HG03060 (cell line): ENCODE data around the gene ANKRD66.

Source experiments
- ATAC-seq: cut with Tn5 transposase; IDR thresholded peaks from one replicate; pipeline ENCODE4 v1.9.1; 2021; ENCODE audit warnings: low read depth, moderate number of reproducible peaks; ENCODE audit not compliant: unreplicated experiment

ANKRD66 gene

DNA sequence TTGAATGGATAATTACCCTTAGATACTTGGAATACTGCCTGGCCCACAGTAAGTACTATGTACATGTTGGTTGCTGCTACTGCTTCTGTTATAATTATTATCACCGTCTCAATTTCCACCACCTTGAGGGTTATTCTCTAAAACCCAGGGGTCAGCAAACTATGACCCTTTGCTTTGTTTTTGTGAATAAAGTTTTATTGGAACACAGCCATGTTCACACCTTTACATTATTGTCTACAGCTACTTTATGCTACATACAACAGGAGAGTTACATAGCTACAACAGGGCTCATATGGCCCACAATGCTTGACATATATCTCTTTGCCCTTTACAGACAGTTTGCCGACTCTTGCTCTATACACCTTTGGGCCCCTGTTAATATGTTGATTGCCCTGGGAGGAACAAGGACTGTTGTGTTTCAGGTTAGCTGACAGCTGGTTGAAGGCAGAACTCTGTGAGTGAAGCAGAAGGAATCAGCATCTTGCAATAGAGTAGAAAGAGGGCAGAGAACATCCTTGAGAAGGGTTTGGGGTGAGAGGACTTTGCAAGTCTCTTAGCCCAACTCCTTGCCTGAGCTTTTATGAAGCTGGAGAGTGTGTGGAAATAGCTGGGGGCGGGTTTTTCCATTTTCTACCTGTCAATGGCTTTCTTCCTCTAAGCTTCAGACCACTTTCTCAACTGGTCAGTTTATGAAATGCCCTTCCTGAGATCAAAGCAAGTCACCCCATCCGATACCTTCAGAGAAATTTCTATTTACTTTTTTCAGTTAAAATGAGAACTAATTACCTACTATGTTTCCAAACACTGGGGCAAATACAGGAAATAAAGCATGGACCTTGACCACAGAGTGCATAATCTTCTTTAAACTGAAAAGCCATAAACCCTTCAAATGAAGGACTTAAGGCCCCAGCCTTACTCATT lies 43.0 kb downstream of the ANKRD66 start:
- no peak for ATAC-seq

DNA sequence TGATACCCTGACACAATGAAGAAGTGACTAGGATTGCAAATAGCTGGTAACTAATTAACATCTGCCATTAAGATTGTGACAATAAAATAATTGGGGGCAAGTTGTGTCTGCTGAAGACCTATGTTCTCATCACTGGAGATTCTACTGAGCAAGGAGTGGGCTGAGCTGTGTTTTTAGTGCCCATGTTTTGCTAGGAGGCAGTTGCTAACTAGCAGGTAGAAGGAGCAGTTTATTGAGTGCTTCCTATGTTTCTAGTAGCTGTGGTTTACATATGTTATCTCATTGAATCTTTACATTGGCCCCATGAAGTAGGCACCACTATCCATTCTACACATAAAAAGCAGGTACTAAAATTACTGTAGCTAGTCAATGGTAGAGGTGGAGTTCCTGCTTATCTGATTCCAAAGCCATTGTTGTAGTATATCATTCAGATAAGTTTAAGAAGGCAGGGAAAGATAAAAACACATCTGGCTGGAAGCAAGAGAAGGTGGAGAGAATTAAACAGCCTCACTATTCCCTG lies 43.7 kb downstream of the ANKRD66 start:
- ATAC-seq = no peak

DNA sequence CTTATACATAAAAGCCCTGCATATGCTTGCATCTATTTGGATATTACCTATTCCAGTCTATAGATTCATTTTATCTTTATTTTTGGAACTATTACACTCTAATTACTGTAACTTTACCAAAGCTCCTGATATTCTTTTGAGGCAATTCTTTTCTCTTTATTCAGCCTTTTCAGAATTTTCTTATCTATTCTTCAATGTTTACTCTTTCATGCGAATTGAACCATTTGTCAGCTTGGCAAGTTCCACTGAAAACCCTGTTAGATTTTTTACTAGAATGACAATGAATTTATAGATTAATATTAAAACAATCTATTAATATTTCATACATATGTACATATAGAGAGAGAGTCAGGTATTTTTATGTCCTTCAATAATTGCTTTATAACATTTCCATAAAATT lies 45.9 kb downstream of the ANKRD66 start:
- ATAC-seq = no peak

DNA sequence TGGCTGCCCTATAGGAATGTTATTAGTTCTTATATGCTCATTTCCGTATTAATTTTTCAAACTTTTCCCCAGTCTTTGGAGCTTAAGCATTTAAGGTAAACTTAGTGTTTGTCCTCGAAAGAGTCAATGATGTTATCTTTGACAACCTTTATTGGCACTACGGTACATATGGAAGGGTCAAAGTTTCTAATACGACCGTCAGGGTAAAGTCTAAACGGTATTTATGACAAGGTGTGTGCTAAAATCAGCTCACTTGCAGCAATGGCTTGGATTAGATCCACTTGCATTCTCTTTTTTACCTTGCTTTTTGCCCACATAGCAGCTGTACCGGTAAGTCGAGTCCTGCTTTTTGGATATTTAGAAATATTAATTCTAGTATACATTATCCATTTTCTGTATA lies 46.4 kb downstream of the ANKRD66 start, which contains the start of gene MEP1A:
Gene MEP1A, plus strand, starts transcription at position 252 of the 400 bp plus-strand sequence. Its CDS starts 10 bp downstream, at position 262.
- ATAC-seq = no peak

DNA sequence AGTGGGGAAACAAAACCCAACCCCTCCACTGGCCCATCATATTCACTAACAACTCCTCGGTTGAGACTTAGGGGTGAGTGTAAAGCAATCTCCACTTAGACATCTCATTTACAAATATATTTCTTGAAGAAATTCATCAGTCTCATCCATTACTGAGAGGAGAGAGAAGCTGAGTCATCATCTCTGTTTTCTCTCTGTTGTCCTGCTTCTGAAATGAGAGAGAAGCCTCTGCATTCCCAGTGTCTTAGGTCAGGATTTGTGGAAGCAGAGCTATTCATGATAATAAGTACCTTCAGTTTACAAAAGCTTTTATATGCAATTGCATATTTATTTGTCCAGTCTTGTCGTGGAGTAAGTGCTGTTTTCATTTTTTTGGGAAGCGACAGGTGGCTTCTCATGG lies 47.3 kb downstream of the ANKRD66 start:
- ATAC-seq = no peak

DNA sequence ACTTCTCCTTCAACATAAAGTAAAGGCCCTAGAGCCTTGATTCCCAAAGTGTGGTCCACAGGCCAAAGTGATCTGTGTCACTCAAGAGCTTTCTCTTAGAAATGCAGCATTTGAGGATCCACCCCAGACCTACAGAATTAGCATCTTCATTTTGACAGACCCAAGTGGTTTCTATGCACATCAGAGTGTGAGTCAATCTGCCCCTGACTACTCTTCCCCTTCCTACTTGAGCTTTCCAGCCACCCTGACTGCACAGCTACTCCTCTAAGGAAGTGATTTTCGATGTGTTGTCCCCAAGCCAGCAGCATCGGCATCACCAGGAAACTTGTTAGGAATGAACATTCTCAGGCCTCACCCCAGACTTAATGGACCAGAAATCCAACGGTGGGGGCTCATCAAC lies 49.1 kb downstream of the ANKRD66 start:
- ATAC-seq = no peak

DNA sequence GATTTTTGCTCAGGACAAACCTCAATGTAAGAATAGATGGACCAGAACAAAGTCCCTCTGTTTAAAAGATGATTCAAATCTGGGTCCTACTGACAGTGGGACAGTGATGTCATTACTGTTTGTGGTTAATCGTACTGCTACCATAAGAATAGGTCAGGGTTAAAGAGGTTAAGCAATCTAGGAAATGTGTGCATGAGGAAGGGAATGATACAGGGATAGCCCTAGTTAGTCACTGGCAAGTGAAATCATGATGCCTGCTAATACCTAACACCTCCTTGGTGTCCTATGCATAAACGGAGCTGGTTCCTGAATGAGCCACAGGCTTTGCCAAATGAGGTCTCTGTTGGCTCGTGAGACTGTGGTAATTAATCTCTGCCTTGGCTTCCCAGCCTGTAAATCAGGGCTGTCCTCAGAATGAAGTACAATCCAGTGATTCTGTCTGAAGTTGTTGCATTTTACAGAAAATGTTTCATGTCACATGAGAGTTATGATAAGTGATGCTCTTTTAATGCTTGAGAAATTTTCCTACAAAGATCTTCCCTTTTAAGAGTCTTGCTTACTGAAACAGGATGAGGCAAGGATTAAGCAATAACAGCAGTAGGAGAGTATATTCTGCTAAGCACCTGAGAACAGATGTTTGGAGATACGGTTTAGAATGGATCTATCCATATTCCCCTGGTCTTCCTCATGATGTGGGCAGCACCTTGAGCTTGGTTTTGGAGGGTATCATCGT lies 50.3 kb downstream of the ANKRD66 start:
- no peak for ATAC-seq

DNA sequence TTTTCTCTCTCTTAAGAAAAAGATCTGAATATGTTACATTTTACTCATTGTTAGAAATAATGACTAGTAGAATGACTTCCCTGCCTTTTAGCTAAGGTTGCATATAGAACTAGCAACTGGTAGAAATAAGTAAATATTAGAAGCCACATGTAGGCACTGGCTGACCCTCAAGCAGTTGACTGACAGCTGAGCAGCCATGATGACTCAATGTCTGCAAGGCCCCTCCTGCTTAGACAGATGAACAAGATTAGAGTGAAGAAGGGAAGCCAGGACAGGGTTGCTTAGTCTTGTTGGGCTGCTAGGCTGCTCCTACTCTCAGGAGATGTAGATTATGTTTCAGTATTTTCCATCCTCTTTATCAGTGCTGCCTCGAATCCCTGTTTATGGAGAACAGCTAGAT lies 52.9 kb downstream of the ANKRD66 start:
- ATAC-seq = no peak

DNA sequence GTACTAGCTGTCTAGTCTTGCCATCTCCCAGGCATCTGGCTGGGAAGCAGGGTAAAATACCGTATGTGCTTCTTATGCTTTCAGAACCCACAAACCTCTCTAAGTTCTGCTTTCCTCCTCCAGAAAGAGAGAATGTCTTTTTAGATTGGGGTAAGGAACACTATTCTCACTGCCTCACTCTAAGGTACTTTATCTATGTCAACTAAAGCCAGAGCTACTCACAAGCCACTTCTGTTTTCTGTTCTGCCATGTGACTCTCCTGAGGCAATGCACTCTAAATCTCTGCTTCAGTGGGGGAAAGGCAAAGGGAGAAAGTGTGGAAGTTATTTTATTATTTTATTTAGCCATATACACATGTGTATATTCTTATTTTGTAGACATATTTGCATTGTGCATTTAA lies 62.1 kb downstream of the ANKRD66 start:
- ATAC-seq = no peak
